GM23338 (cell line): ENCODE measurements around the gene CDK2. TPM values are rescaled to one million over a fixed set of nuclear protein-coding genes. Genes with fewer than 3 reads are reported as not detected.

ENCODE experiments used
- EZH2 ChIP-seq: fragments of 200-600 bp; sonication (generic); IDR thresholded peaks from one replicate; pipeline ENCODE4 v1.8.0; 2017; ENCODE audit warnings: antibody characterized with exemption, mild to moderate bottlenecking, low read depth; ENCODE audit not compliant: unreplicated experiment
- EZH2phosphoT487 ChIP-seq: fragments of 200-600 bp; sonication (generic); IDR thresholded peaks from one replicate; pipeline ENCODE4 v1.8.1; 2018; ENCODE audit warnings: antibody characterized with exemption; ENCODE audit not compliant: unreplicated experiment
- NANOG ChIP-seq: IDR thresholded peaks from 2 replicates; pipeline ENCODE4 v1.6.1; 2016; ENCODE audit warnings: antibody characterized with exemption, borderline replicate concordance
- ZNF331 ChIP-seq: fragments of 250-450 bp; sonication (Bioruptor Pico); IDR thresholded peaks from 2 replicates; pipeline ENCODE4 v1.5.0; 2020; ENCODE audit warnings: low read depth, mild to moderate bottlenecking, moderate library complexity
- polyA plus RNA-seq: library from polyadenylated mRNA; unstranded; fragments of >200 nt; fragmentation: Nextera tagmentation; extraction: Ambion mirVana; gene quantifications from 2 replicates; pipeline ENCODE4 v1.2.1, GENCODE V29; 2016
- total RNA-seq: library from RNA; depleted of rRNA; stranded (reverse); fragments of >200 nt; shearing (Covaris generic); gene quantifications from 2 replicates; pipeline ENCODE4 v1.2.3, GENCODE V29; 2014
- TF ChIP-seq, protein P1 (sequence below): fragments of 250-450 bp; sonication (Bioruptor Pico); IDR thresholded peaks from 2 replicates; pipeline ENCODE4 v1.5.0; 2020; ENCODE audit warnings: mild to moderate bottlenecking, moderate library complexity
- TF ChIP-seq, protein P2 (sequence below): IDR thresholded peaks from one replicate; pipeline ENCODE4 v1.6.1; 2018; ENCODE audit warnings: antibody characterized with exemption; ENCODE audit not compliant: unreplicated experiment
- TF ChIP-seq, protein P3 (sequence below), 2 experiments: fragments of 200-600 bp in 1 of 2; sonication (generic) in 1 of 2; conservative IDR thresholded peaks; 2 replicates each; pipeline versions ENCODE4 v1.5.1 to v1.6.1; 2016 to 2017; ENCODE audit warnings: antibody characterized with exemption in 2 of 2, low read depth in 2 of 2, mild to moderate bottlenecking in 2 of 2, moderate library complexity in 1 of 2

Gene CDK2
- total and polyA plus RNA-seq, 2 experiments from 2014 or later: 15.2 to 31.0 TPM

DNA sequence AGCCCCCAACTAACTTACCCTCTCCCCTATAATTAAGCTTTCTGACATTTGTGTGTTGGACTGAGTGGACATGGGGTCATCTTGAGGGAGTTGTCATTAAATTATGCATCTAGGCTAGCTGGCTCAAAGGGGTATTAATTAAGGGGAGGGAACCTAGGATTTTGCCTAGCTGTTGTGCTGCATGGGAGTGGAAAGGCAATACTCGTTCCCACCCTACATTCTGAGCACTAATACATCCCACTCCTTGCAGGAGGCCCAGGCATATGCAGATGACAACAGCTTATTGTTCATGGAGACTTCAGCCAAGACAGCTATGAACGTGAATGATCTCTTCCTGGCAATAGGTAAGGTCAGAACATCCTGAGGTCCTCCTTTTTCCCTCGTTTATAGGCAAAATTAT lies 24.5 kb downstream of the CDK2 start (continued):
- TF ChIP-seq, protein P1, sequence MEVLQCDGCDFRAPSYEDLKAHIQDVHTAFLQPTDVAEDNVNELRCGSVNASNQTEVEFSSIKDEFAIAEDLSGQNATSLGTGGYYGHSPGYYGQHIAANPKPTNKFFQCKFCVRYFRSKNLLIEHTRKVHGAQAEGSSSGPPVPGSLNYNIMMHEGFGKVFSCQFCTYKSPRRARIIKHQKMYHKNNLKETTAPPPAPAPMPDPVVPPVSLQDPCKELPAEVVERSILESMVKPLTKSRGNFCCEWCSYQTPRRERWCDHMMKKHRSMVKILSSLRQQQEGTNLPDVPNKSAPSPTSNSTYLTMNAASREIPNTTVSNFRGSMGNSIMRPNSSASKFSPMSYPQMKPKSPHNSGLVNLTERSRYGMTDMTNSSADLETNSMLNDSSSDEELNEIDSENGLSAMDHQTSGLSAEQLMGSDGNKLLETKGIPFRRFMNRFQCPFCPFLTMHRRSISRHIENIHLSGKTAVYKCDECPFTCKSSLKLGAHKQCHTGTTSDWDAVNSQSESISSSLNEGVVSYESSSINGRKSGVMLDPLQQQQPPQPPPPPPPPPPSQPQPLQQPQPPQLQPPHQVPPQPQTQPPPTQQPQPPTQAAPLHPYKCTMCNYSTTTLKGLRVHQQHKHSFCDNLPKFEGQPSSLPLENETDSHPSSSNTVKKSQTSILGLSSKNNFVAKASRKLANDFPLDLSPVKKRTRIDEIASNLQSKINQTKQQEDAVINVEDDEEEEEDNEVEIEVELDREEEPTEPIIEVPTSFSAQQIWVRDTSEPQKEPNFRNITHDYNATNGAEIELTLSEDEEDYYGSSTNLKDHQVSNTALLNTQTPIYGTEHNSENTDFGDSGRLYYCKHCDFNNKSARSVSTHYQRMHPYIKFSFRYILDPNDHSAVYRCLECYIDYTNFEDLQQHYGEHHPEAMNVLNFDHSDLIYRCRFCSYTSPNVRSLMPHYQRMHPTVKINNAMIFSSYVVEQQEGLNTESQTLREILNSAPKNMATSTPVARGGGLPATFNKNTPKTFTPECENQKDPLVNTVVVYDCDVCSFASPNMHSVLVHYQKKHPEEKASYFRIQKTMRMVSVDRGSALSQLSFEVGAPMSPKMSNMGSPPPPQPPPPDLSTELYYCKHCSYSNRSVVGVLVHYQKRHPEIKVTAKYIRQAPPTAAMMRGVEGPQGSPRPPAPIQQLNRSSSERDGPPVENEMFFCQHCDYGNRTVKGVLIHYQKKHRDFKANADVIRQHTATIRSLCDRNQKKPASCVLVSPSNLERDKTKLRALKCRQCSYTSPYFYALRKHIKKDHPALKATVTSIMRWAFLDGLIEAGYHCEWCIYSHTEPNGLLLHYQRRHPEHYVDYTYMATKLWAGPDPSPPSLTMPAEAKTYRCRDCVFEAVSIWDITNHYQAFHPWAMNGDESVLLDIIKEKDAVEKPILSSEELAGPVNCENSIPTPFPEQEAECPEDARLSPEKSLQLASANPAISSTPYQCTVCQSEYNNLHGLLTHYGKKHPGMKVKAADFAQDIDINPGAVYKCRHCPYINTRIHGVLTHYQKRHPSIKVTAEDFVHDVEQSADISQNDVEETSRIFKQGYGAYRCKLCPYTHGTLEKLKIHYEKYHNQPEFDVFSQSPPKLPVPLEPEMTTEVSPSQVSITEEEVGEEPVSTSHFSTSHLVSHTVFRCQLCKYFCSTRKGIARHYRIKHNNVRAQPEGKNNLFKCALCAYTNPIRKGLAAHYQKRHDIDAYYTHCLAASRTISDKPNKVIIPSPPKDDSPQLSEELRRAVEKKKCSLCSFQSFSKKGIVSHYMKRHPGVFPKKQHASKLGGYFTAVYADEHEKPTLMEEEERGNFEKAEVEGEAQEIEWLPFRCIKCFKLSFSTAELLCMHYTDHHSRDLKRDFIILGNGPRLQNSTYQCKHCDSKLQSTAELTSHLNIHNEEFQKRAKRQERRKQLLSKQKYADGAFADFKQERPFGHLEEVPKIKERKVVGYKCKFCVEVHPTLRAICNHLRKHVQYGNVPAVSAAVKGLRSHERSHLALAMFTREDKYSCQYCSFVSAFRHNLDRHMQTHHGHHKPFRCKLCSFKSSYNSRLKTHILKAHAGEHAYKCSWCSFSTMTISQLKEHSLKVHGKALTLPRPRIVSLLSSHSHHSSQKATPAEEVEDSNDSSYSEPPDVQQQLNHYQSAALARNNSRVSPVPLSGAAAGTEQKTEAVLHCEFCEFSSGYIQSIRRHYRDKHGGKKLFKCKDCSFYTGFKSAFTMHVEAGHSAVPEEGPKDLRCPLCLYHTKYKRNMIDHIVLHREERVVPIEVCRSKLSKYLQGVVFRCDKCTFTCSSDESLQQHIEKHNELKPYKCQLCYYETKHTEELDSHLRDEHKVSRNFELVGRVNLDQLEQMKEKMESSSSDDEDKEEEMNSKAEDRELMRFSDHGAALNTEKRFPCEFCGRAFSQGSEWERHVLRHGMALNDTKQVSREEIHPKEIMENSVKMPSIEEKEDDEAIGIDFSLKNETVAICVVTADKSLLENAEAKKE (CRISPR knock-in tag): no peak
- TF ChIP-seq, protein P2, sequence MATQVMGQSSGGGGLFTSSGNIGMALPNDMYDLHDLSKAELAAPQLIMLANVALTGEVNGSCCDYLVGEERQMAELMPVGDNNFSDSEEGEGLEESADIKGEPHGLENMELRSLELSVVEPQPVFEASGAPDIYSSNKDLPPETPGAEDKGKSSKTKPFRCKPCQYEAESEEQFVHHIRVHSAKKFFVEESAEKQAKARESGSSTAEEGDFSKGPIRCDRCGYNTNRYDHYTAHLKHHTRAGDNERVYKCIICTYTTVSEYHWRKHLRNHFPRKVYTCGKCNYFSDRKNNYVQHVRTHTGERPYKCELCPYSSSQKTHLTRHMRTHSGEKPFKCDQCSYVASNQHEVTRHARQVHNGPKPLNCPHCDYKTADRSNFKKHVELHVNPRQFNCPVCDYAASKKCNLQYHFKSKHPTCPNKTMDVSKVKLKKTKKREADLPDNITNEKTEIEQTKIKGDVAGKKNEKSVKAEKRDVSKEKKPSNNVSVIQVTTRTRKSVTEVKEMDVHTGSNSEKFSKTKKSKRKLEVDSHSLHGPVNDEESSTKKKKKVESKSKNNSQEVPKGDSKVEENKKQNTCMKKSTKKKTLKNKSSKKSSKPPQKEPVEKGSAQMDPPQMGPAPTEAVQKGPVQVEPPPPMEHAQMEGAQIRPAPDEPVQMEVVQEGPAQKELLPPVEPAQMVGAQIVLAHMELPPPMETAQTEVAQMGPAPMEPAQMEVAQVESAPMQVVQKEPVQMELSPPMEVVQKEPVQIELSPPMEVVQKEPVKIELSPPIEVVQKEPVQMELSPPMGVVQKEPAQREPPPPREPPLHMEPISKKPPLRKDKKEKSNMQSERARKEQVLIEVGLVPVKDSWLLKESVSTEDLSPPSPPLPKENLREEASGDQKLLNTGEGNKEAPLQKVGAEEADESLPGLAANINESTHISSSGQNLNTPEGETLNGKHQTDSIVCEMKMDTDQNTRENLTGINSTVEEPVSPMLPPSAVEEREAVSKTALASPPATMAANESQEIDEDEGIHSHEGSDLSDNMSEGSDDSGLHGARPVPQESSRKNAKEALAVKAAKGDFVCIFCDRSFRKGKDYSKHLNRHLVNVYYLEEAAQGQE: no peak
- TF ChIP-seq EZH2phosphoT487: no peak
- TF ChIP-seq ZNF331 (CRISPR knock-in tag): no peak
- TF ChIP-seq, protein P3, sequence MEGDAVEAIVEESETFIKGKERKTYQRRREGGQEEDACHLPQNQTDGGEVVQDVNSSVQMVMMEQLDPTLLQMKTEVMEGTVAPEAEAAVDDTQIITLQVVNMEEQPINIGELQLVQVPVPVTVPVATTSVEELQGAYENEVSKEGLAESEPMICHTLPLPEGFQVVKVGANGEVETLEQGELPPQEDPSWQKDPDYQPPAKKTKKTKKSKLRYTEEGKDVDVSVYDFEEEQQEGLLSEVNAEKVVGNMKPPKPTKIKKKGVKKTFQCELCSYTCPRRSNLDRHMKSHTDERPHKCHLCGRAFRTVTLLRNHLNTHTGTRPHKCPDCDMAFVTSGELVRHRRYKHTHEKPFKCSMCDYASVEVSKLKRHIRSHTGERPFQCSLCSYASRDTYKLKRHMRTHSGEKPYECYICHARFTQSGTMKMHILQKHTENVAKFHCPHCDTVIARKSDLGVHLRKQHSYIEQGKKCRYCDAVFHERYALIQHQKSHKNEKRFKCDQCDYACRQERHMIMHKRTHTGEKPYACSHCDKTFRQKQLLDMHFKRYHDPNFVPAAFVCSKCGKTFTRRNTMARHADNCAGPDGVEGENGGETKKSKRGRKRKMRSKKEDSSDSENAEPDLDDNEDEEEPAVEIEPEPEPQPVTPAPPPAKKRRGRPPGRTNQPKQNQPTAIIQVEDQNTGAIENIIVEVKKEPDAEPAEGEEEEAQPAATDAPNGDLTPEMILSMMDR (conservative IDR thresholded peaks at IDR 0.05; ENCODE audit: low read depth in 2 of 2): no peak
- no peak for TF ChIP-seq NANOG
- TF ChIP-seq EZH2: no peak
